Ovary (tissue), 9 donors: Measurements from ENCODE around the gene APPL2. TPM values are rescaled to one million over a fixed set of nuclear protein-coding genes. Genes with fewer than 3 reads are reported as not detected.
A peak's percentile ranks its signal among the peaks of the same experiment; 100 is the strongest.

Source experiments
- DNase-seq, 5 donors: peaks; one replicate each; pipeline ENCODE4 v3.0.0-alpha.2; 2019 to 2020
- H3K27ac ChIP-seq, 2 donors: fragments of 200-600 bp; one replicate each; pipeline versions ENCODE4 v1.5.1 to v1.8.0; 2019 to 2022
- H3K27me3 ChIP-seq: fragments of 200-600 bp; one replicate; pipeline ENCODE4 v1.8.0; 2022
- H3K36me3 ChIP-seq: fragments of 200-600 bp; sonication (generic); one replicate; pipeline ENCODE4 v1.5.1; 2019
- H3K4me1 ChIP-seq: one replicate; pipeline ENCODE4 v1.8.1; 2013; ENCODE audit warnings: mild to moderate bottlenecking, moderate library complexity; ENCODE audit not compliant: insufficient read depth
- H3K4me3 ChIP-seq: fragments of 200-600 bp; sonication (generic); one replicate; pipeline ENCODE4 v1.5.1; 2017
- H3K9me3 ChIP-seq, 2 donors: fragments of 200-600 bp in 1 of 2; sonication (generic) in 1 of 2; one replicate each; pipeline versions ENCODE4 v1.5.1 to v1.8.1; 2013 to 2019; ENCODE audit warnings: mild to moderate bottlenecking in 1 of 2, moderate library complexity in 1 of 2
- CTCF ChIP-seq, 3 donors: fragments of 450-650 bp in 2 of 3; fragments of 200-600 bp in 1 of 3; IDR thresholded peaks; one replicate each; pipeline versions ENCODE4 v1.5.1 to v1.8.0; 2016 to 2022; ENCODE audit warnings: antibody characterized with exemption in 3 of 3, mild to moderate bottlenecking in 1 of 3
- EP300 ChIP-seq: sonication (generic); formaldehyde crosslinking; IDR thresholded peaks from one replicate; pipeline ENCODE4 v1.6.1; 2017; ENCODE audit warnings: antibody characterized with exemption
- POLR2A ChIP-seq: fragments of 450-650 bp; IDR thresholded peaks from one replicate; pipeline ENCODE4 v1.6.1; 2017; ENCODE audit warnings: antibody characterized with exemption, mild to moderate bottlenecking, moderate library complexity
- WGBS, 3 donors: extraction: QIAGEN DNeasy Blood & Tissue Kit in 1 of 3; methylation state at CpG; one replicate each; pipeline versions ENCODE4 v1.1.5 to v1.1.7; 2013 to 2017; 5-methylcytosine and 5-hydroxymethylcytosine counted together
- intact Hi-C, 4 donors: fragments of 100-400 bp; cut with DNase I; formaldehyde crosslinking; loops; one replicate each; pipeline versions ENCODE4 v1.11.0 to v1.15.1; 2022 to 2023
- polyA plus RNA-seq, 2 donors: library from polyadenylated mRNA; stranded (reverse); fragments of 200-250 nt in 1 of 2; fragments of 350-450 nt in 1 of 2; fragmentation: Illumina TruSeq in 1 of 2; extraction: RNeasy Lipid Tissue Mini Kit (QIAGEN cat#74804) in 1 of 2; gene quantifications; one replicate each; pipeline ENCODE4 v1.2.3, GENCODE V29; 2013 to 2014
- total RNA-seq, 7 donors: library from RNA; depleted of rRNA in 2 of 7; stranded (reverse); fragments of >200 nt in 2 of 7; fragmentation: NEBNext Ultra II Directional in 3 of 7; extraction: Animal tissue kit (Norgen Biotek cat#: 25700) in 3 of 7; gene quantifications; one replicate each; pipeline versions ENCODE4 v1.1.0 to v1.2.4, GENCODE V29; 2016 to 2023
- donor health status: DM: no; HTN: no; CAD: no; lungs with moderate emphysema.
- donor health status: DM: no; HTN: no; CAD: no.
- donor health status: Bipolar disorder and iron deficiency.
- donor health status: DM: yes; HTN: yes; CAD: no.
- donor health status: DM: no; HTN: no; CAD: no.
- donor health status: DM: yes; HTN: yes; CAD: no.

APPL2 gene
- total and polyA plus RNA-seq, 9 donors = 27.4 to 66.2 (median 36.2) TPM

DNA sequence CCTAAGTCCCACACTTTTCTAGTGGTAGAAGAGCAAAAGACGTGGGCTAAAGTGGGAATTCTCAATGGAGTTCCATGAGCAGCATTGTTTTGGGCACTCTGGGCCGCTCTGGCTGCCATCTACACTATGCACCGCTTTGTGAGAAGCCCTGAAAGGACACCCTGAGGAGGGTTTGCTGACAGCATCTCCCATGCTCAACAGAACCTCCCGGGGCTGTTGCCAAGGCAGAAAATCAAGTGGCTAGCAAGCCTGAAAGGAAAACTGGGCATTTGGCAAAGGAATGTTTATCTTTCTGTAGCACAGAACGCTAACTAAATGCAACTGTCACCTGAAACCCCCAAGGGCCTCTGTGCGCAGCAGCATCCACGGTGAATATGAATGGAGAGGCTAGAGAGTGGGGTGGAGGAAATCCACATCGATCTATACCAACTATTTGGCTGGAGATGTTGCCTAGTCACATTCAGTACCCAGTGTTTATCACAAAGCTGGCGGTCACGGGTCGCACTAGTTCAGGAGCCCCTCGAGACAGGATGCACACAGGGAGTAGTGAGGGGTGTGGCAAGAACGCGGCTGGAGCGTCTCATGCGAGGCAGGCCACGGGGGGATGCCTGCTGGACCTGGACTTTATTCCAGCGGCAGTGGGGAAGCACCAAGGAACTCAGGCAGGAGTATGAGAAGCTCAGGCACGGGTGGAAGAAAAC, 14.2 kb downstream of the APPL2 start:
- intact Hi-C loops = no loop called here
- Histone ChIP-seq H3K36me3 (no peaks in the 10 kb centered on the region), H3K27me3 (no peaks in the 10 kb centered on the region), H3K4me1 (peaks cover 13% of the 10 kb centered on the region), H3K9me3 (no peaks in the 10 kb centered on the region), H3K27ac (no peak overlapping the region), H3K4me3 (no peak overlapping the region)
- no peak for DNase-seq
- TF ChIP-seq POLR2A (no peak), EP300 (no peak), CTCF (IDR thresholded peaks at IDR 0.05) (no peak)
- WGBS, 3 donors = 83 to 89% (median 86%) methylated on average over 18 to 19 of the region's 19 CpGs

- no peak for DNase-seq
- Histone ChIP-seq H3K4me1 (peaks cover 13% of the 10 kb centered on the region), H3K27ac (no peak overlapping the region), H3K9me3 (no peaks in the 10 kb centered on the region), H3K4me3 (no peak overlapping the region), H3K27me3 (no peaks in the 10 kb centered on the region), H3K36me3 (no peaks in the 10 kb centered on the region)
- 77 to 94% (median 79%) methylated on average over 3 of the region's 3 CpGs for WGBS, 3 donors
- TF ChIP-seq CTCF (IDR thresholded peaks at IDR 0.05) (no peak), EP300 (no peak), POLR2A (no peak)
- intact Hi-C loops = no loop called here
Measured at GRCh38 chr12:105220929-105221290, 15.1 kb downstream of the APPL2 start.

DNA sequence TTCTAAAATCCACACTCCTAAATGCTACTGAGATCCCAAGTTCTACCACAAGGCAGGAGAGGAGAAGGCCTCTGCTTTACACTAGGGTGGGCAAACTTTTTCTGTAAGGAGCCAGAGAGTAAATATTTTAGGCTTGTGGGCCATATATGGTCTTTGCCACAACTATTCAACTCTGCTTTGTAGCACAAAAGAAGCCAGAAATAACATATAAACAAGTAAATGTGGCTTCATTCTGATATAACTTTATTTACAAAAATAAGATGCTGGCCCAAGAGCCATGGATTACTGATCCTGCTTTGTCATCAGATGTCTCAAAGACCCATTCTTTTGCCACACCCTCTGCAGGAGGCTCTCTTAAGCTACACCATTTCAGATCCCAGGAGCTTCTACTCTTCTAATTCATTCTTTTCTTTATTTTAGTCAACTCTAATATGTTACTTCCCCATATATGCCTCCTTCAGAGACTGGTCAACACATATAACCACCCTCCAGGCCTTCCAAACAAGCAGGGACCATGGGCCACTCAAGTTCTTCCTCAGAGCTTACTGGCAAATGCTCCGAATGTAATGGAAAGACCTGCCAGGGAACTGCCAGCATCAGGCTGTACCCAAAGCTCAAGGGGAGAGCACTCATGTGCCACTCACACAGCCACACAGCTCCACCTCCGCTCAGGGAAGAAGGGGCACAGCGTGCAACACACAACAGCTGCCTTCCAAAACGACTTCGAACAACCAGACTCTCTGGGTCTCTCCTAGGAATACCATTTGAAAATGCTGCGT, 15.6 kb downstream of the APPL2 start:
- no peaks in the 10 kb centered on the region for H3K36me3 ChIP-seq
- H3K27me3 ChIP-seq = no peaks in the 10 kb centered on the region
- no peaks in the 10 kb centered on the region for H3K9me3 ChIP-seq
- TF ChIP-seq POLR2A (no peak), EP300 (no peak), CTCF (IDR thresholded peaks at IDR 0.05) (no peak)
- no peak overlapping the region for H3K27ac ChIP-seq
- H3K4me3 ChIP-seq = no peak overlapping the region
- intact Hi-C loops = no loop called here
- DNase-seq = no peak
- WGBS, 3 donors = 90 to 95% (median 93%) methylated on average over 6 of the region's 6 CpGs
- H3K4me1 ChIP-seq = peaks cover 13% of the 10 kb centered on the region

- H3K27me3 ChIP-seq = no peaks in the 10 kb centered on the region
- no peaks in the 10 kb centered on the region for H3K9me3 ChIP-seq
- intact Hi-C loops = no loop called here
- H3K36me3 ChIP-seq = no peaks in the 10 kb centered on the region
- WGBS, 3 donors = 32 to 37% (median 33%) methylated on average over 4 of the region's 4 CpGs
- no peak for DNase-seq
- H3K4me3 ChIP-seq = no peak overlapping the region
- no peak for TF ChIP-seq POLR2A
- TF ChIP-seq EP300 = no peak
- peak overlapping the region in 1 of 2 donors; percentile 4 for H3K27ac ChIP-seq
- peaks cover 13% of the 10 kb centered on the region for H3K4me1 ChIP-seq
Measured at GRCh38 chr12:105219261-105220028, 16.5 kb downstream of the APPL2 start.
